Suppressor macrophage treated with lipopolysaccharide for 4 hours (primary cell): ENCODE results near the gene TEX261.
A peak's percentile ranks its signal among the peaks of the same experiment; 100 is the strongest.
"Not testable (repeated sequence)": the region's sequence is repeated elsewhere in the genome, so short reads cannot be mapped to it uniquely, and the experiment has no call there.

ENCODE experiments used
- DNase-seq: peaks from one replicate; pipeline ENCODE4 v3.0.0-alpha.2; 2020

The TEX261 gene

GRCh38 chr2:70994699-70995425 is at the start of gene TEX261:
Gene TEX261 (minus strand): TSS chr2:70994873. CDS start chr2:70994757, 116 bp downstream.
- DNase-seq: peak; percentile 95

GRCh38 chr2:71043531-71044407 is 49.1 kb upstream of the TEX261 start:
- DNase-seq: no peak

DNA sequence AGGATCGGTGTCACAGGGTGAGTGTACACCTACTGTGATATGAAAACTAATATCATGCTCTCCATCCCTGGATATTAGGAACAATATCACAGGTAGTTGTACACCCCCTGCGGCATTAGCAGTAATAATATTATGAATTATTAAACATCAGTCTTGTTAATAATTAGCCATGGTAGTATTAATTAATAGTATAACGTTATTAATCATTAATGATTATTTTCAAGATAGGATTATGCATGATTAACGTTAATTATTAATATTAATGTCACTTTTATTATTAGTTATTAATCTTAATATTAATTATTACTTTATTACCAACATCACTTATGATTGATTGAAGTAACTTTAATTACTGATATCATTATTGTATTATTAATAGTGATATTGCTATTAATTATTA is 47.6 kb upstream of the TEX261 start:
- DNase-seq: no peak

DNA sequence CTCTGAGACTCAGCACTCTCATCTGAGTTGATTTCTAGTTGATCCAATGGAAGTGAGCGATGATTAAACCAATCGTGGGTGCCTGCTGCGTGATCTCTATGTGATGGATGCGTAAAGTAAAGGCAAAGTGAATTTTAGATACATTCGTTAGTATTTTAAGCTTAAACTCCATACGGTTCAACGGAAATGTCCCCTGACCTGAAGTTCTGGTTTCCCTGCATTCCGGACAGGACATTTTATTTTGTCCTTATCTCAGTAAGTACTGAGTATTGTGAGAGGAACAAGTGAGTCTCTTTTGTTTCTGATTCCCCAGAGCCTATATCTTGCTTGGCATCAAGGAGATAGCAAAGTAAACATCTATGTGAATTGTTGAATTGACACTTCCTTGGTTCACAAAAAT is 41.6 kb upstream of the TEX261 start:
- DNase-seq: not testable (repeated sequence)

DNA sequence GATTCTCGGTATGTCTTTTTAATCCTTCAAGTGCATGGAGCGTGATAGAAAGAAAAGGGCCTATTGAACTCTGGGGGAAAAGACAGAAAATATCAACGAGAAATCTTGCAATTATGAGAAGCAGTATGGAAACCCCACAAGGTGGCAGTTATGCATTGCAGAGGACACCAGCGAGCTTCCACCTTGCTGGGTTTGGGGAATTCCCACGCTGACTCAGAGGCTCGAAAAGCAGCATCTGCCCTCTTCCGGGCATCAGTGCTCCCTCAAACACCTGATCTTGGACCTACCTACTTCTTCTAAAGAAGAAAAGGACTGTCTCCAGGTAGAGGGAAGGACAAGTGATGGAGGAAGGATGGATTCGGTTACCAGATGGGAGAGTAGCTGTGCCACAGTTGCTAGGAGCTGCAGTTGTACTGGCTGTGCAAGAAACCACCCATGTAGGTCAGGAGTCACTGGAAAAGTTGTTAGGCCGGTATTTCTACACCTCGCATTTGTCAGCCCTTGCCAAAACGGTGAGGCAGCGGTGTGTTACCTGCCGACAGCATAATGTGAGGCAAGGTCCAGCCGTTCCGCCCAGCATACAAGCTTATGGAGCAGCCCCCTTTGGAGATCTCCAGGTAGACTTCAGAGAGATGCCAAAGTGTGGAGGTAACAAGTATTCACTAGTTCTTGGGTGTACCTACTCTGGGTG is 29.0 kb upstream of the TEX261 start:
- not testable (repeated sequence) for DNase-seq

DNA sequence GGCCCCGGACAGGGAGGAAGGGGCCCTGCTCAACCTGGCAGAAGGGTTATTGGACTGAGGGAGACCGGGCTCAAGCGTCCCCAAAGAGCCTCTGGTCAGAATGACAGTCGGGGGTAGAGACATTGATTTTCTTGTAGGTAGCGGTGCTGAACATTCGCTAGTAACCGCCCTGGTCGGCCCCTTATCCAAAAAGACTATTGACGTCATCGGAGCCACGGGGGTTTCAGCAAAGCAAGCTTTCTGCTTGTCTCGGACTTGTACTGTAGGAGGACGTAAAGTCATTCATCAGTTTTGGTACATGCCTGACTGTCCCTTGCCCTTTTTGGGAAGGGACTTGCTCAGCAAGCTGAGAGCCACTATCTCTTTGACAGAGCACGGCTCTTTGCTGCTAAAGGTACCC is 26.7 kb upstream of the TEX261 start:
- DNase-seq: not testable (repeated sequence)

- DNase-seq: not testable (repeated sequence)
These were observed 25.3 kb upstream of the TEX261 start for GRCh38 chr2:71019989-71020388.

DNA sequence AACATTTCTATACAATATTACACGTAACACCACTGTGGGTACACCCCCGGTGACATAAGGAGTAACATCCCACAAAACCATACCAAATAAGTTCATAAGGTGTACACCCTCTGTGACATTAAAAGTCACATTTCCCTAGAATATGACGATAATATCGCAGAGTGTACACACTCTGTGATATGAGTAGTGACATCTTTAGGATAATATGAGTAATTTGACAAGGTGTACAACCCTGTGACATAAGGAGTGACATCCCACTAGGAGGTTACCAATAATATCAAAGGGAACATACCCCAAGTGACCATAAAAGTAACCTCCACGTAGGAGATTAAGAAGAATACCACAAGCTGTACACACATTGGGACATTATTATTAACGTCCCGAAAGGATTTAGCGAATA is 24.0 kb upstream of the TEX261 start:
- DNase-seq: no peak

- not testable (repeated sequence) for DNase-seq
These were observed 17.1 kb upstream of the TEX261 start for GRCh38 chr2:71011786-71012185.

DNA sequence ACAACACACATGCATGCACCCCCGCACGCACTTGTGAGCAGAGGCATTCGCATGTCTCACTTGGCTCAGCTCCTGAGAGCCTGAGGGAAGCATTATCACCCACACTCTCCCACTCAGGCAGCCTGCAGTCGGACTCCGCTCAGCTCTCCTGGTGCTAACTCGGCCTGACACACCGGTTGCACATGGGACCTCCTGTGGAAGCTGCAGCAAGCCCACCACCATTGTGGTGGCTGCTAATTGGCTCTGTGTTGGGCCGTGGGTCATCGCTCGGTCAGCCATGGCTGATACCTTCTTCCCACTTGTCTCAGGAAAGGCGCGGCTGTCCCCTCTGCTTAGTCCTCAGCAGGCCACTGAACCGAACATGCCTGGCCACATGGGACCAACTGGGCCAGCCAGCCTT is 13.7 kb upstream of the TEX261 start:
- no peak for DNase-seq

DNA sequence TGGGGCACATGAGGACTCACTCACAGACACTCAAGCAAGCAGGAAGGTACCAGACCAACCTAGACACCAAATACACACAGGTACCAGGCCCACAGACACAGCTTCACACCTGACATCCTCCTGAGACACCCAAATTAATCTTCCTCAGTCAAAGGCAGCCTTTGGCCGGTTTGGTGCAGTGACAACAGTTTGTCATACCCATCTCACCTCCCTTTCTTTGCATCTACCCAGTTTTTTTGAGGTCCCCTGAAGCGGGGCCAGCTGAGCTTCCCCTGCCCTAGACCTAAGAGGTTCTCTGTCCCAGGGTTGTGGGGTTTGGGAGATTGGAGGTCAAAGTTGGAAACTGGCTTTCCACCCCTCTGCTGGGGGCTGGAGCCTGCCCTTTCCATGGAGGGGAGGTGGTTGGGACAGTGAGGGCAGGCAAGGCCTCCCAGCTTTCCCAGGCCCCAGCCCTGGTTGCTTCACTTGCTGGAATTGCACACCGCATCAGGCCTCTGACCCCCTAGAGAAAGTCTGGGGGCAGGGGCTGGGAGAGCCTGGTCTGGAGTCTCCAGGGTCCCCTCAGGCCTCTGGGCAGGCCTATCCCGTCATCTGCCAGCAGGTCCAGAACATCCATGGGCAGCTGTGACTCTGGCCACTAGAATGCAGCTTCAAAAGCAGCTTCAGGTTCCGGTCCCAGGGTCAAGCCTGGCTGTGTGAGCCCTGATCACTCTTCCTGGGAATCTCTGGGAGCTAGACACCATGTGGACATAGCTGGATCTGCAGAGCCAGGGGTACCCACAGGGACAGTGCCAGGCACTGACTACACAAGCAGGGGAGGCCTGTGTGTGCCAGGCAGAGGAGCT is 12.5 kb upstream of the TEX261 start:
- no peak for DNase-seq

DNA sequence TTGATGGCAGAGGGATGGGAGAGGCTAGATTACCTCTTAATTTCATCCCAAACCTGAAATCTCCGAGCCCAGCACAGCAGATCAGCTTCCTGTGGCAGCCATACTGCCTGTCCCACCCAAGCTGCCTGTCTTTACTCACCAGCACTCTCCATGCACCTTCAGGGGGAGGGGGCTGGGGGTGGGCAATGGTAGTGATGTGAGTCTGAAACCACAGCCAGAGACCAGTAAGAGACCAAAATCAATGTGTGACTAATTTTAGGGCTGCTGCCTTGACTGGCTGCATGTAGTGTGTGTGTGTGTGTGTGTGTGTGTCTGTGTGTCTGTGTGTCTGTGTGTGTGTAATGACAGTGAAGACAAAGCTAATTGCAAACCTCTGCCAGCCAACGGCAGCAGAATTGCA is 11.7 kb upstream of the TEX261 start:
- DNase-seq: no peak

DNA sequence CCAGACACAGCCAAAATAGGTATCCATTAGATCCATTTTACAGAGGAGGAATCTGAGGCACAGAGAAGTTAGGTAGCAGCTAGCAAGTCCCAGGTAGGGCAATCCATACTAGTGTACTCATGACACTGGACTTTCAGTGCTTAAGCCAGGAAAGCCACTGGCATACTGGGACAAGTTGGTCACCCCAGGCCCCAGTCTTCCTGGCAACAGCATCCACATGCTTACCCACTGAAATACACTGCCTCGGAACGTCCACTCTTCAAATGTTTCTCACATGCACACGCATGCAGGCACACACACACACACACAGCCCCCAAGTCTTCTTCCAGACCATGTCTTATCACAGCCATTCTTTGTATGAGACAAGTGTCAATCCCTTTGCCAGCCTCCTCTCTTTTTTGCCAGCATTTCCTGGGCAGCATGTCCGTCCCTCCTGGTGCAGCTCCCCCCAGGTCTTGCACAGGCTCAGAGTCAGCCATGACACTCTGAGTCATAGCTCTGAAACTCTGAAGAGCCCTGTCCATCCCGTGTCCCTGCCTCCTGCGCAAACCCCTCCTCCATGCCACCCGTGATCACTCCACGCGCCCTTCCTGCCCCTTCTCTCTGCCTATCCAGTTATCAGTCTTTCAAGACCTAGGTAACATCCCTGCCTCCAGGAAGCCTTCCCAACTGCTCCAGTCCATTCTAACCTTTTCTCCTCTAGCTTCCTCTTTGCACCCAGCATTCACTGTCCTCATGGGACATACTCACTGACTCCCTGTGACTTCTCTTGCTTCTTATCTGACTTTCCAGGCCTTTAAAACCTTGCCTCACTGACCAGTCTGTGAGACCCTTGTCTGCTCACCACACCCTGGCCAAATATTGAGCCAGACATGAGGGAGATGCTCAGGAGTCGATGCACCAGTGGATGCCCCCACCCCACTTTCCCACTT is 10.9 kb upstream of the TEX261 start:
- DNase-seq: no peak

- DNase-seq: no peak
These were observed 10.2 kb upstream of the TEX261 start for GRCh38 chr2:71004857-71005256.

GRCh38 chr2:71003966-71004755 is 9.5 kb upstream of the TEX261 start:
- no peak for DNase-seq

GRCh38 chr2:71003396-71003795 is 8.7 kb upstream of the TEX261 start:
- no peak for DNase-seq

DNA sequence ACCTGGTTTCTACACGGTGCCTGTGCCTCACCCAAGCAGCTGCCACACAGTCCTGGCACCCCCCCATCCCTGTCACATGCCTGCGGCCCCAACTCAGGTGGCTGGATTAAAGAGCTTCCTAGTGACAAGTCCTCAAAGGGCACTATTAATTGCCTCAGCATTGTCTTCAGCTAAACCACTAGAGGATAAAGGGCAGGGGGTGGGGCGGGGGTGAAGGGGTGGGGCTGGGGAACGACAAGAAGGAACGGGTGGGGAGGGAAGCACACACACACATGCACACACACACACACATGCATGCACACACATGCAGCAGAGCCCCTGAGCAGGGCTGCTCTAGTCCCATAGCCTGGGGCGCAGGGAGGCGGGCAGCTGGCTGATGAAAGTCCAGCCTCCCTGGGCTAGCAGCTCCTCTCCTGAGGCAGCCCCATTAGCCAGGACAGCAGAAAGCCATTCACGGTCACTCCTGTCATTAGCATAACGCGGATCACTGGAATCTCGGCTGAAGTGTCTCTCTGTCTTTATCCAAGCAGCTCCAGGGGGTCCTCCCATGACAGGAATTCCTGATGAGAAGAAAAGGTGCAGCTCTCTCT is 7.4 kb upstream of the TEX261 start:
- no peak for DNase-seq

DNA sequence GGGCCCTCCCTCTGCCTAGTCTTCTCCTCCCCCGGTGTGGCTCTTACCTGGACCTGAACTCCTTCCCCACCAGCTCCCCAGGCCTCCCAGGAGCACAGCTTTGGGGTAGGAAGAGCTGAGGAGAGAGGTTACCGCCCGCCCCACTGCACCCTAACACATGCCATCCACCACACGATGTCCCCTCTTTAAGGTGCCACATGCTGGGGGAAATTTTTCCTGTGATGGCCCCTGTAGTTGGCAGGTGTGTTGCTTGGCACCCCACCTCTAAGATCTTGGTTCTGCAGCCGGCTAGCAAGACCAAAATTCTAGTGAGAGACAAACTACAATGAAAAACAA is 6.9 kb upstream of the TEX261 start:
- no peak for DNase-seq

DNA sequence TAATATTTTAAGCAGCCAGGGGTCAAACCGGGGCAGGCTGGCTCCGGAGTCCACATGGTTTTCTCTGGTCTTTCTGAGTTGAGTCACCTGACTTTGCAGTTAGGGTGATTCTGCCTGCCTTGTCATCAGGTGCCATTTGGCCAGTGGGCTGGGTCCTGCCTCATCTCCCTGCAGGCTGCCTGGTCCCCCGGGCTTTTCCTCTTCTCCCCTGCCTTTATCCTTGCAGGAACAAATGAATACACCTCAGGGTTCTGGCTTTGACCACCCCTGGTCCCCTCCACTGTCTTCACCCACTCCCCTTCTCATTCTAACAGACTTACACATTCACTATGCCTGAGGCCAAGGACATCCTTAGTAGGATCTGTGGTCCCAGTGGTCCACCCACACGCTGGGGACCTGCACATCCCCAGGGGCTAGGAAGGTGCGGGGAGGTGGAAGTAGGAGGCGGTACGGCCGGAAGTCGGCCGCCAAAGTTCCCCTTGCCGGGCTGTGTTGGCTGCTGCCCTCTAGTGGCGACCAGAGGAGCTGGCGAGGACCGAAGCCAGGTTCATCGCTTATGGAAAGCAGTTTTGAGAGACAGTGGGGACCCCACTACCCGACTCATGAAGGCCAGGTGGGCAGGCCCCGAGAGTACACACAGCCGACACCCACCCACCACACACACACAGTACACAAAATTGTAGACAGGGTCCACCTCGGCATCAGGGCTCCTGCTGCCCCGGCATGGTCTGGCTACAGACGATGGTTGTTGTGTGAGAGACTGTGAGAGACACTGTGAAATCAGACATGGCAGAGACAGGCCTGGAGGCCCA is 6.3 kb upstream of the TEX261 start:
- peak; percentile 76 for DNase-seq
